NCI-H1092 (cell line): ENCODE data around the gene RPTN.
A peak's percentile ranks its signal among the peaks of the same experiment; 100 is the strongest.

Experiments used
- DNase-seq: peaks from one replicate; lab custom pipeline; 2025; lab: John Stamatoyannopoulos, UW

Gene RPTN

GRCh38 chr1:152110860-152111514 is 48.0 kb downstream of the RPTN start:
- DNase-seq, result peak; percentile 12

- DNase-seq, result no peak
Observed at GRCh38 chr1:152110365-152110859, 48.6 kb downstream of the RPTN start.

GRCh38 chr1:152109998-152110294 is 49.1 kb downstream of the RPTN start:
- DNase-seq, result no peak

GRCh38 chr1:152109231-152109997 is 49.6 kb downstream of the RPTN start:
- DNase-seq, result no peak

- DNase-seq, result no peak
Observed at GRCh38 chr1:152108882-152109222, 50.2 kb downstream of the RPTN start.

DNA sequence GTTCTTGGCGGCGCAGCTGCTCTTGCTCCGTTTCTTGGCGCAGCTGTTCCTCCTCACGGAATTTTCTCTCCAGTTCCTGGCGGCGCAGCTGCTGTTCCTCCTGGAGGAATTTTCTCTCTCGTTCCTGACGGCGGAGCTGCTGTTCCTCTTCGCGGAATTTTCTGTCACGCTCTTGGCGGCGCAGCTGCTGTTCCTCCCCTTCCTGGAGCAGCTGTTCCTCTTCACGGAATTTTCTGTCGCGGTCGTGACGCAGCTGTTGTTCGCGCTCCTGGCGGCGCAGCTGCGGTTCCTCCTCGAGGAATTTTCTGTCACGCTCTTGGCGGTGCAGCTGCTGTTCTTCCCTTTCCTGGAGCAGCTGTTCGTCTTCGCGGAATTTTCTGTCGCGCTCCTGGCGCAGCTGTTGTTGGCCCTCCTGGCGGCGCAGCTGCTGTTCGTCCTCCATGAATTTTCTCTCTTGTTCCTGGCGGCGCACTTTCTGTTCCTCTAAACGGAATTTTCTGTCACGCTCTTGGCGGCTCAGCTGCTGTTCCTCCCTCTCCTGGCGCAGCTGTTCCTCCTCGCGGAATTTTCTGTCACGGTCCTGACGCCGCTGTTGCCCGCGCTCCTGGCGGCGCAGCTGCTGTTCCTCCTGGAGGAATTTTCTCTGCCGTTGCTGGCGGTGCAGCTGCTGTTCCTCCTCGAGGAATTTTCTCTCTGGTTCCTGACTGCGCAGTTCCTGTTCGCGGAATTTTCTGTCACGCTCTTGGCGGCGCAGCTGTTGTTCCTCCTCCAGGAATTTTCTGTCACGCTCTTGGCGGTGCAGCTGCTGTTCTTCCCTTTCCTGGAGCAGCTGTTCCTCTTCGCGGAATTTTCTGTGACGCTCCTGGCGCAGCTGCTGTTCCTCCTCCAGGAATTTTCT is 50.8 kb downstream of the RPTN start:
- no peak for DNase-seq

GRCh38 chr1:152107031-152107983 is 51.7 kb downstream of the RPTN start:
- DNase-seq, result no peak

DNA sequence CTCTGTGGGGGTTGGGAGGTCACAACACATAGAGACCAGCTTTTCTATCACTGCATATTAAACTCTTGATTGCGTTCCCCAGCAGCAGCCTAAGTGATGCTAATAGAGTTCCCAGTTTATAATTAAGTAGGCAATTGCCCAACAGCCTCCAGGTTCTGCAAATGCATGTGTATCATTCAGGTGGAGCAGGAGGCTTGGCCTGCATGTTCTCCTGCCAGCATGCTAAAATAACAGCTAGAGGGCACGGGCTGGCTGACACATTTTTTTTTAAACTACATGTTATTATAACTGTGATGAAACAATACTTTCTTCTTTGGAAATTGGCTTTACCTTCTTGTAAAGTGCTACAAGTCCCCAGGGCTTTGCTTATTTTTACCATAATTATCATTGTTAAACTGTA is 54.2 kb downstream of the RPTN start:
- no peak for DNase-seq
